GM12891 (cell line): ENCODE results near the gene CD180.

ENCODE experiments used
- PAX5 ChIP-seq: IDR thresholded peaks from 2 replicates; pipeline ENCODE4 v1.6.1; 2011; ENCODE audit warnings: low read length, moderate library complexity, mild to moderate bottlenecking; ENCODE audit not compliant: insufficient read depth, severe bottlenecking
- POLR2A ChIP-seq: IDR thresholded peaks from 2 replicates; pipeline ENCODE4 v1.6.1; 2011; ENCODE audit warnings: low read depth, low read length, control low read depth
- POLR2AphosphoS5 ChIP-seq: IDR thresholded peaks from 2 replicates; pipeline ENCODE4 v1.6.1; 2011; ENCODE audit warnings: low read depth, low read length, control low read depth
- POU2F2 ChIP-seq: IDR thresholded peaks from 2 replicates; pipeline ENCODE4 v1.6.1; 2011; ENCODE audit warnings: low read depth, mild to moderate bottlenecking, control low read depth, low read length, moderate library complexity
- SPI1 ChIP-seq: IDR thresholded peaks from 2 replicates; pipeline ENCODE4 v1.6.1; 2011; ENCODE audit warnings: low read depth, low read length, control low read depth
- TAF1 ChIP-seq: IDR thresholded peaks from 2 replicates; pipeline ENCODE4 v1.6.1; 2011; ENCODE audit warnings: low read depth, low read length, control low read depth

DNA sequence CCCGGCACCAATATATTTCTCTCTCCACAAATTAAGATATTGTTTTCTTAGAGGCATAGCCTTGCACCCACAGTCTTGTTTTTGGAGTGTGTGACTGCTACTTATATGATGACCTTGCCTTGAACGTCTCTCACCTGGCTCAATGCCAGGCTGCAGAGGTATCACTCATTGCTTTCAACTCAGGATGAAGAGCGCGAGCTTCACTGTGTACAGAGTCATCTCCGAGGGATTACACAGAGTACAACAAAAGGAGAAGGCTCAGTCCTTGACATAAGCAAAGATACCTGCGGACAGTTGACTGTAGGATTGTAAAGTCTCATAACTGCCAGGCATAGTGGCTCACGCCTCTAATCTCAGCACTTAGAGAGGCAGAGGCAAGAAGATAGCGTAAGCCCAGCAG lies 53.8 kb downstream of the CD180 start:
- TF ChIP-seq POLR2A (no peak), TAF1 (no peak), POLR2AphosphoS5 (no peak), POU2F2 (no peak), PAX5 (no peak), SPI1 (no peak)
